ENCODE measurements around the gene TOP1.

TOP1 gene

DNA sequence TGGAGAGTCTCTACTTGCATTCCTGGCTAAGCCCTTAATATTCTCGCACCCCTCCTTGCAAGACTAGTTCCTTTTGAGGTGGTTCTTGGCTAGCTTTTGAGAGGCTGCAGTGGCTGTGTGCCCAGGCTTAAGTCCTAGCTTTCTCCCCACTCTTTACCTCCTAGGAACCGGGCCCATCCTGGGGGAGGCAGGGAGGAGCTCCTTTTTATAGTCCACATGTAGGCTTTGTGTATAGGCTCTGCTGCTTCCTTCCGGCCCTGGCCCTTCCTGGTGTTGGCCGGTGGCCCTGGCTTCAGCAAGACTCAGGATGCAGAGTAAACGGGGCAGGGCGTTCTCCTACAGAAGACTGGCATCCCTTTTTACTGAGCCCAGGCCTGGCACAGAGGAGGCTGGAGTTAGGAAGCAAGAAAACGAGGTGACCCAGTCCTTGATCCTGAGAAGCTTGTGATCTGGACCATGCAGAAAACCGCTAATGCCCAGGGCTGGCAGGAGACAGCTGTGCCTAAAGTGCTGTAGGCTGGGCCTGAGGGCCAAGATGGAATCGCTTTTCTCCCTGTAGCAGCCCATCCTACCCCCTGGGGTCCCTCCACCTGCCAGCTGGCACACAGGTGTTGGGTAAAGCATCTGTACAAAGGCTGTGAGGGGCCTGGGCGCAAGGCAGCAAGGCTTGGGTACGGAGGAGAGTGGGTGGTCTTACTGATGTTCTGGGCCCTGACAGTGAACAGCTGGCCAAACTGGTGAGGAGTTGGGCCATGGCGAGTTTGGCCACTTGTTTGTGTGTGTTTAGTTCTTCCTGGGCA lies 117.4 kb downstream of the TOP1 start:
- Histone ChIP-seq H3K4me1 (peaks cover 6 to 77% (median 59%) of the 10 kb centered on the region in 4 donors), H3K4me3 (no peak overlapping the region), H3K36me3 (no peaks in the 10 kb centered on the region), H3K27me3 (no peaks in the 10 kb centered on the region), H3K9me3 (no peaks in the 10 kb centered on the region), H3K27ac (peak overlapping the region; percentile 72 to 73)
- no peak for TF ChIP-seq CTCF (IDR thresholded peaks at IDR 0.05)
- DNase-seq, result no peak
- intact Hi-C loops (cut with DNase I; ENCODE audit: low total_unique reads), result no loop called here

DNA sequence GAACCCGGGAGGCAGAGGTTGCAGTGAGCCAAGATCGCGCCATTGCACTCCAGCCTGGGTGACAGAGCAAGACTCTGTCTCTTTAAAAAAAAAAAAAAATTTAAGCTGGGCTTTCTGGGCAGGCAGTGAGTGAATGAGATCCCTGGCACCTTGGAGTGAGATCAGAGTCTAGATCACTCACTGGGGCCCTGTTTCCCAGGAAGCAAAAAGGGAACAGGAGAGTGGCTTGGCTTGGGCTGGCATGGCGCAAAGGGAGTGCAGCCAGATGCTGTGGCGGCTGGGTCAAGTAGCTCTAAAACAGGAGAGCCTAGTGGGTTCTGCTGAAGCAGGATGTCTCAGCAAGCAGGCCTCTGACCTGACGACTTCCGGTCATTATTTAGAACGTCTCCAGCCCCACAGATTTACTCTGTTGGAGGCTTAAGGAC lies 119.2 kb downstream of the TOP1 start:
- no peak for DNase-seq
- intact Hi-C loops (cut with DNase I; ENCODE audit: low total_unique reads), result no loop called here
- H3K27ac ChIP-seq, result peak overlapping the region; percentile 49 to 72

GRCh38 chr20:41148942-41149341 lies 120.3 kb downstream of the TOP1 start:
- Histone ChIP-seq H3K27me3 (no peaks in the 10 kb centered on the region), H3K4me1 (peaks cover 0 to 72% (median 55%) of the 10 kb centered on the region in 4 donors), H3K9me3 (no peaks in the 10 kb centered on the region), H3K36me3 (no peaks in the 10 kb centered on the region), H3K4me3 (no peak overlapping the region), H3K27ac (no peak overlapping the region)
- no peak for TF ChIP-seq CTCF (IDR thresholded peaks at IDR 0.05)
- no peak for DNase-seq
- intact Hi-C loops (cut with DNase I; ENCODE audit: low total_unique reads), result no loop called here

More for the DNA sequence above, 119.2 kb downstream of the TOP1 start:
- Histone ChIP-seq H3K36me3 (no peaks in the 10 kb centered on the region), H3K4me1 (peaks cover 0 to 71% (median 56%) of the 10 kb centered on the region in 4 donors), H3K27me3 (no peaks in the 10 kb centered on the region), H3K4me3 (no peak overlapping the region), H3K9me3 (no peaks in the 10 kb centered on the region)
- no peak for TF ChIP-seq CTCF (IDR thresholded peaks at IDR 0.05)

DNA sequence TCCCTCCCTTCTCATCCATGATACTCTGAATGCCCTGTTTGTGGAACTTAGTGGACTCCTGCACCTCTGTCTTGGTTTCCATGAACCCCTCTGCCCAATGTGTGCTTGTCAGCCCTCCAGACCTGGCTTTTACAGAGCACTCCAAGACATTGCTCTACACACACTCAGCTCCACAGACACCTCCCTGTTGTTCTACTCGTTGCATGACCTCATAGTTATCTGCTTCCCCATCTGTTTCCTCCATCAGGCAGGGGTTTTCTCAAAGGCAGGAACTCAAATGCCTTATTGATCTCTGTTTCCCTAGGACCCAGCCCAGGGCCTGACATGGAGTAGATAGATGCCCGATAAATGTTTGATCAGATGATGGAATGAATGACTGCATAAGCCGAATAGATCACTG lies 122.0 kb downstream of the TOP1 start:
- intact Hi-C loops (cut with DNase I; ENCODE audit: low total_unique reads), result no loop called here
- Histone ChIP-seq H3K27ac (no peak overlapping the region), H3K4me3 (no peak overlapping the region), H3K27me3 (no peaks in the 10 kb centered on the region), H3K36me3 (no peaks in the 10 kb centered on the region), H3K9me3 (no peaks in the 10 kb centered on the region), H3K4me1 (peaks cover 0 to 78% (median 61%) of the 10 kb centered on the region in 4 donors)
- no peak for DNase-seq
- no peak for TF ChIP-seq CTCF (IDR thresholded peaks at IDR 0.05)

GRCh38 chr20:41151134-41151869 lies 122.7 kb downstream of the TOP1 start:
- H3K4me3 ChIP-seq, result no peak overlapping the region
- H3K4me1 ChIP-seq, result peaks cover 0 to 78% (median 58%) of the 10 kb centered on the region in 4 donors
- H3K27me3 ChIP-seq, result no peaks in the 10 kb centered on the region
- DNase-seq, result no peak
- no peaks in the 10 kb centered on the region for H3K9me3 ChIP-seq
- intact Hi-C loops (cut with DNase I; ENCODE audit: low total_unique reads), result no loop called here
- no peak overlapping the region for H3K27ac ChIP-seq
- no peak for TF ChIP-seq CTCF (IDR thresholded peaks at IDR 0.05)
- no peaks in the 10 kb centered on the region for H3K36me3 ChIP-seq

Measured in tibial artery (tissue), 4 donors.